Tongue (tissue), 2 donors: ENCODE results near the gene NDC1. TPM values are rescaled to one million over a fixed set of nuclear protein-coding genes. Genes with fewer than 3 reads are reported as not detected.
"Not testable (repeated sequence)": the region's sequence is repeated elsewhere in the genome, so short reads cannot be mapped to it uniquely, and the experiment has no call there.

ENCODE experiments used
- DNase-seq: peaks from one replicate; pipeline ENCODE4 v3.0.0-alpha.2; 2015
- total RNA-seq: library from RNA; depleted of rRNA; stranded (reverse); fragments of >200 nt; gene quantifications from one replicate; pipeline ENCODE4 v1.2.3, GENCODE V29; 2014

NDC1 gene
- 22.0 TPM for total RNA-seq

GRCh38 chr1:53837924-53838653 lies at the start of gene NDC1:
Gene NDC1 (minus strand): TSS chr1:53838296. CDS start chr1:53838261, 35 bp downstream.
- peak; percentile 98 for DNase-seq

- DNase-seq: not testable (repeated sequence)
Observed at GRCh38 chr1:53883600-53883999, 45.5 kb upstream of the NDC1 start.

GRCh38 chr1:53881853-53882252 lies 43.8 kb upstream of the NDC1 start:
- not testable (repeated sequence) for DNase-seq

GRCh38 chr1:53878492-53879105 lies 40.5 kb upstream of the NDC1 start:
- DNase-seq: peak; percentile 46

GRCh38 chr1:53875150-53875549 lies 37.1 kb upstream of the NDC1 start:
- DNase-seq: not testable (repeated sequence)

GRCh38 chr1:53871773-53872484 lies 33.8 kb upstream of the NDC1 start:
- DNase-seq: no peak

GRCh38 chr1:53871221-53871620 lies 33.1 kb upstream of the NDC1 start:
- DNase-seq: peak; percentile 59

- no peak for DNase-seq
Observed at GRCh38 chr1:53869454-53870117, 31.5 kb upstream of the NDC1 start.

- DNase-seq: no peak
Observed at GRCh38 chr1:53868565-53868964, 30.5 kb upstream of the NDC1 start.

GRCh38 chr1:53862507-53862906 lies 24.4 kb upstream of the NDC1 start:
- DNase-seq: no peak

GRCh38 chr1:53860967-53861411 lies 22.9 kb upstream of the NDC1 start:
- peak; percentile 76 for DNase-seq

- DNase-seq: no peak
Observed at GRCh38 chr1:53851571-53852285, 13.6 kb upstream of the NDC1 start.

GRCh38 chr1:53850082-53850673 lies 12.1 kb upstream of the NDC1 start:
- no peak for DNase-seq

- DNase-seq: no peak
Observed at GRCh38 chr1:53847980-53848379, 9.9 kb upstream of the NDC1 start.

GRCh38 chr1:53842347-53842746 lies 4.3 kb upstream of the NDC1 start:
- no peak for DNase-seq

- DNase-seq: no peak
Observed at GRCh38 chr1:53838654-53838974, 518 bp upstream of the NDC1 start.

- no peak for DNase-seq
Observed at GRCh38 chr1:53837646-53837923, 511 bp downstream of the NDC1 start.

- DNase-seq: no peak
Observed at GRCh38 chr1:53835491-53835890, 2.6 kb downstream of the NDC1 start.

GRCh38 chr1:53834776-53835175 lies 3.3 kb downstream of the NDC1 start:
- no peak for DNase-seq

GRCh38 chr1:53833393-53833792 lies 4.7 kb downstream of the NDC1 start:
- no peak for DNase-seq

GRCh38 chr1:53826367-53826766 lies 11.7 kb downstream of the NDC1 start:
- DNase-seq: no peak

GRCh38 chr1:53825306-53825705 lies 12.8 kb downstream of the NDC1 start:
- DNase-seq: no peak
